IMR-90 (cell line): ENCODE measurements around the gene CHN2. TPM values are rescaled to one million over a fixed set of nuclear protein-coding genes. Genes with fewer than 3 reads are reported as not detected.

Experiments used
- ATAC-seq: fragments of 200-7000 bp; cut with Tn5 transposase; 2 replicates; pipeline ENCODE4 v1.9.1; 2020; ENCODE audit warnings: low read depth, mild to moderate bottlenecking, moderate library complexity
- BruUV-seq: library from RNA; stranded (reverse); fragments of 400-500 nt; replicated peaks from 2 replicates; lab custom pipeline; 2021; lab: Mats Ljungman, UMichigan
- CTCF ChIA-PET: fragments of 300-600 bp; formaldehyde crosslinking; extraction: SDS; loops from one replicate; lab custom pipeline; 2021; ENCODE audit warnings: antibody characterized with exemption; lab: Yijun Ruan, JAX
- POLR2A ChIA-PET: fragments of 300-600 bp; sonication (Branson Sonifier 250); formaldehyde crosslinking; loops from one replicate; lab custom pipeline; 2022; ENCODE audit warnings: antibody characterized with exemption; ENCODE audit not compliant: unreplicated experiment; lab: Charles Lee
- DNase-seq: peaks from one replicate; pipeline ENCODE4 v3.0.0; 2013
- H2AFZ ChIP-seq: replicated peaks from 2 replicates; pipeline ENCODE3; 2013; ENCODE audit warnings: low read length, mild to moderate bottlenecking; ENCODE audit not compliant: poor library complexity
- H2AK5ac ChIP-seq: 2 replicates; pipeline ENCODE4 v1.6.1; 2013; ENCODE audit warnings: low read depth, low read length, inconsistent platforms
- H2AK9ac ChIP-seq: replicated peaks from 2 replicates; pipeline ENCODE3; 2013; ENCODE audit warnings: mild to moderate bottlenecking, low read depth, low read length, moderate library complexity; ENCODE audit not compliant: poor library complexity
- H2BK120ac ChIP-seq: 2 replicates; pipeline ENCODE4 v1.6.1; 2013; ENCODE audit warnings: low read depth, low read length, inconsistent platforms
- H2BK15ac ChIP-seq: 3 replicates; pipeline ENCODE4 v1.6.1; 2013; ENCODE audit warnings: low read depth, low read length, inconsistent platforms
- H2BK20ac ChIP-seq: 2 replicates; pipeline ENCODE4 v1.6.1; 2013; ENCODE audit warnings: low read depth, mild to moderate bottlenecking, inconsistent platforms, low read length, moderate library complexity
- H2BK5ac ChIP-seq: 2 replicates; pipeline ENCODE4 v1.6.1; 2013; ENCODE audit warnings: mild to moderate bottlenecking, low read depth, low read length, inconsistent platforms; ENCODE audit not compliant: poor library complexity, severe bottlenecking
- H3K14ac ChIP-seq: replicated peaks from 2 replicates; pipeline ENCODE4 v1.6.1; 2013; ENCODE audit warnings: low read depth, low read length, inconsistent platforms
- H3K18ac ChIP-seq: 2 replicates; pipeline ENCODE4 v1.6.1; 2013; ENCODE audit warnings: low read depth, low read length, control low read depth
- H3K23ac ChIP-seq: 2 replicates; pipeline ENCODE4 v1.6.1; 2013; ENCODE audit warnings: low read depth, low read length, inconsistent platforms
- H3K27ac ChIP-seq: 2 replicates; pipeline ENCODE4 v1.5.1; 2013; ENCODE audit warnings: mild to moderate bottlenecking, control low read depth, low read length; ENCODE audit not compliant: insufficient read depth
- H3K27me3 ChIP-seq: 2 replicates; pipeline ENCODE4 v1.6.1; 2013; ENCODE audit warnings: low read length; ENCODE audit not compliant: control insufficient read depth, insufficient read depth
- H3K36me3 ChIP-seq: 2 replicates; pipeline ENCODE4 v1.6.1; 2013; ENCODE audit warnings: low read length, mixed read lengths; ENCODE audit not compliant: control insufficient read depth, insufficient read depth
- H3K4ac ChIP-seq: 2 replicates; pipeline ENCODE4 v1.6.1; 2013; ENCODE audit warnings: low read depth, low read length, inconsistent platforms
- H3K4me1 ChIP-seq: 2 replicates; pipeline ENCODE4 v1.6.1; 2013; ENCODE audit warnings: low read length, mixed read lengths; ENCODE audit not compliant: control insufficient read depth, insufficient read depth
- H3K4me2 ChIP-seq: 2 replicates; pipeline ENCODE4 v1.6.1; 2013; ENCODE audit warnings: low read depth, mild to moderate bottlenecking, control low read depth, low read length, moderate library complexity
- H3K4me3 ChIP-seq: 2 replicates; pipeline ENCODE4 v1.5.1; 2013; ENCODE audit warnings: low read depth, mild to moderate bottlenecking, control low read depth, low read length, moderate library complexity; ENCODE audit not compliant: insufficient read depth
- H3K56ac ChIP-seq: 2 replicates; pipeline ENCODE4 v1.6.1; 2013; ENCODE audit warnings: low read length, inconsistent platforms; ENCODE audit not compliant: insufficient read depth; ENCODE audit errors: extremely low read depth
- H3K79me1 ChIP-seq, 2 experiments: 2 replicates each; pipeline ENCODE4 v1.6.1; 2013; ENCODE audit warnings: low read length in 2 of 2, inconsistent platforms in 1 of 2, low read depth in 1 of 2
- H3K9ac ChIP-seq: 2 replicates; pipeline ENCODE4 v1.6.1; 2013; ENCODE audit warnings: low read depth, low read length, control low read depth
- H3K9me1 ChIP-seq: 2 replicates; pipeline ENCODE4 v1.6.1; 2013; ENCODE audit warnings: low read length, inconsistent platforms; ENCODE audit not compliant: insufficient read depth
- H3K9me3 ChIP-seq: 2 replicates; pipeline ENCODE4 v1.6.1; 2013; ENCODE audit warnings: low read length; ENCODE audit not compliant: control insufficient read depth, insufficient read depth
- H4K20me1 ChIP-seq: 2 replicates; pipeline ENCODE4 v1.6.1; 2013; ENCODE audit warnings: low read length, inconsistent platforms; ENCODE audit not compliant: insufficient read depth
- H4K5ac ChIP-seq: 2 replicates; pipeline ENCODE4 v1.6.1; 2013; ENCODE audit warnings: mild to moderate bottlenecking, low read depth, low read length, control low read depth
- H4K8ac ChIP-seq, 2 experiments: 2 replicates each; pipeline ENCODE4 v1.6.1; 2013; ENCODE audit warnings: low read depth in 2 of 2, low read length in 2 of 2, control low read depth in 1 of 2, inconsistent platforms in 1 of 2
- H4K91ac ChIP-seq: 2 replicates; pipeline ENCODE4 v1.6.1; 2013; ENCODE audit warnings: low read depth, low read length, inconsistent platforms; ENCODE audit not compliant: insufficient read depth
- BHLHE40 ChIP-seq: fragments of 150-350 bp; IDR thresholded peaks from 2 replicates; pipeline ENCODE4 v1.6.1; 2016; ENCODE audit warnings: mild to moderate bottlenecking, low read depth, low read length
- CEBPB ChIP-seq: IDR thresholded peaks from 2 replicates; pipeline ENCODE4 v1.6.1; 2012; ENCODE audit warnings: low read depth, low read length, improper control_type of control experiment
- CHD1 ChIP-seq: IDR thresholded peaks from 2 replicates; pipeline ENCODE4 v1.6.1; 2012; ENCODE audit warnings: low read depth, low read length, improper control_type of control experiment
- ELK1 ChIP-seq: fragments of 150-350 bp; IDR thresholded peaks from 2 replicates; pipeline ENCODE4 v1.6.1; 2016; ENCODE audit warnings: low read depth, mild to moderate bottlenecking, low read length, moderate library complexity, borderline replicate concordance
- FOS ChIP-seq: fragments of 150-350 bp; IDR thresholded peaks from 2 replicates; pipeline ENCODE4 v1.6.1; 2016; ENCODE audit warnings: low read depth, low read length
- MAFK ChIP-seq: IDR thresholded peaks from 2 replicates; pipeline ENCODE4 v1.6.1; 2012; ENCODE audit warnings: low read depth, low read length, improper control_type of control experiment
- MAZ ChIP-seq: IDR thresholded peaks from 2 replicates; pipeline ENCODE4 v1.6.1; 2012; ENCODE audit warnings: low read depth, mild to moderate bottlenecking, low read length, improper control_type of control experiment, moderate library complexity, borderline replicate concordance
- MXI1 ChIP-seq: IDR thresholded peaks from 2 replicates; pipeline ENCODE4 v1.6.1; 2012; ENCODE audit warnings: low read depth, mild to moderate bottlenecking, low read length, moderate library complexity, borderline replicate concordance
- NFE2L2 ChIP-seq: fragments of 150-350 bp; IDR thresholded peaks from 2 replicates; pipeline ENCODE4 v1.6.1; 2016; ENCODE audit warnings: low read depth, mild to moderate bottlenecking, low read length
- POLR2A ChIP-seq: IDR thresholded peaks from 2 replicates; pipeline ENCODE4 v1.6.1; 2012; ENCODE audit warnings: mild to moderate bottlenecking, low read depth, low read length
- RAD21 ChIP-seq: IDR thresholded peaks from 2 replicates; pipeline ENCODE4 v1.6.1; 2012; ENCODE audit warnings: low read length, improper control_type of control experiment
- RCOR1 ChIP-seq: IDR thresholded peaks from 2 replicates; pipeline ENCODE4 v1.6.1; 2012; ENCODE audit warnings: mild to moderate bottlenecking, low read length, improper control_type of control experiment; ENCODE audit not compliant: insufficient replicate concordance
- RFX5 ChIP-seq: IDR thresholded peaks from 2 replicates; pipeline ENCODE4 v1.8.0; 2012; ENCODE audit warnings: low read depth, mild to moderate bottlenecking, low read length, moderate library complexity
- SMC3 ChIP-seq: fragments of 150-350 bp; IDR thresholded peaks from 2 replicates; pipeline ENCODE4 v1.6.1; 2016; ENCODE audit warnings: low read depth, mild to moderate bottlenecking, antibody characterized with exemption, low read length, moderate library complexity
- USF2 ChIP-seq: fragments of 150-350 bp; IDR thresholded peaks from 2 replicates; pipeline ENCODE4 v1.6.1; 2017; ENCODE audit warnings: mild to moderate bottlenecking, antibody characterized with exemption, low read length, low read depth
- WGBS, 2 experiments: methylation state at CpG; one replicate each; pipeline versions ENCODE4 v1.1.5 to v1.1.7; 2013; ENCODE audit warnings: missing lambda C conversion rate in 2 of 2; ENCODE audit not compliant: insufficient read length in 1 of 2; ENCODE audit errors: extremely low coverage in 2 of 2; 5-methylcytosine and 5-hydroxymethylcytosine counted together
- dilution Hi-C: fragments of 300-500 bp; cut with HindIII; formaldehyde crosslinking; loops from one replicate; pipeline ENCODE4 v1.14.3; 2018; ENCODE audit warnings: low sequenced_read_pairs; ENCODE audit not compliant: unreplicated experiment
- in situ Hi-C: fragments of 300-500 bp; cut with MboI; formaldehyde crosslinking; loops from 3 replicates; pipeline ENCODE4 v1.14.3; 2019; ENCODE audit warnings: low sequenced_read_pairs, inconsistent platforms, mixed read lengths
- intact Hi-C: fragments of 100-400 bp; cut with micrococcal nuclease; formaldehyde crosslinking; loops from 2 replicates; pipeline ENCODE4 v1.10.0; 2022
- polyA plus RNA-seq, 3 experiments: library from polyadenylated mRNA; depleted of rRNA; stranded (reverse); fragments of >200 nt; gene quantifications; 2 replicates each; pipeline ENCODE4 v1.2.3, GENCODE V29; 2012; ENCODE audit warnings: low replicate concordance in 1 of 3
- total RNA-seq: library from RNA; depleted of rRNA; stranded (reverse); fragments of >200 nt; gene quantifications from 2 replicates; pipeline ENCODE4 v1.2.3, GENCODE V29; 2012
- TF ChIP-seq, protein P1 (sequence below): conservative IDR thresholded peaks from 2 replicates; pipeline ENCODE4 v1.5.1; 2012; ENCODE audit warnings: mild to moderate bottlenecking, low read depth, low read length, improper control_type of control experiment

Gene CHN2
- total and polyA plus RNA-seq, 2 of the 4 experiments (the other 2 are of a cell fraction) = not detected

DNA sequence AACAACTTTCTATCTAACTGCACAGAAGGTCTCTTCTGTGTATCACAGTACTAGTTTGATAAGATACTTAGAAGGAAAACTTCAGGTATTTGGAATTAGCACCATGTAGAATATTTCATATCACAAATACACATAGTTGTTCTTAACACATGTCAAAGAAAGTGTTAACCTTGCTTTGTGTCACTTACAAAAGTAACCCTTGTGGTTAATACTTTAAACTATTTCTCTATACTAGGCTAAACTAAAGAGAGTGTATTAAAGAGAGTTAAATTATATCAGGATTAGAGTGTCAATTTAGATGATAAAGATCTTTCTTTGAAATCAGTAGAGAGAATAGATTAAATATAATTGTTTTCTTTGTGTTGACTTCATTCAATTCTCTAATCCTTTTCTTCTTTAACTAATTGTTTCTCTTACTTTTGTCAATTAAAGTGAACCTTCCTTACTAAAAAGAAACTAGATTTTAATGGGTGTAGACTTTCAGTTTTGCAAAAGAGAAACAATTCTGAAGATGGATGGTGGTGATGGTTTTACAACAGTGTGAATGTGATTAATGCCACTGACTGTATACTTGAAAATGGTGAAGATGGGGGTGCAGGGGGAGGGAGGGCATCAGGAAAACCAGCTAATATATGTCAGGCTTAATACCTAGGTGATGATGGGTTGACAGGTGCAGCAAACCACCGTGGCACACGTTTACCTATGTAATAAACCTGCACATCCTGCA lies 67.8 kb downstream of the CHN2 start:
- Histone ChIP-seq H3K27me3 (no peaks in the 10 kb centered on the region), H4K5ac (no peak overlapping the region), H4K20me1 (no peaks in the 10 kb centered on the region), H3K14ac (no peak overlapping the region), H2BK20ac (no peak overlapping the region), H3K18ac (no peak overlapping the region), H2BK15ac (no peak overlapping the region), H3K56ac (no peak overlapping the region), H3K9me1 (no peaks in the 10 kb centered on the region), H2BK120ac (no peak overlapping the region), H4K8ac (no peak overlapping the region), H2AK9ac (no peak overlapping the region), H4K91ac (no peak overlapping the region), H3K9ac (no peak overlapping the region), H3K27ac (no peak overlapping the region), H2AK5ac (no peak overlapping the region), H3K4me1 (no peaks in the 10 kb centered on the region), H3K9me3 (peaks cover 3% of the 10 kb centered on the region), H3K36me3 (no peaks in the 10 kb centered on the region), H2BK5ac (no peak overlapping the region), H3K23ac (no peak overlapping the region), H3K4me2 (no peak overlapping the region), H3K79me1 (no peaks in the 10 kb centered on the region), H3K4me3 (no peak overlapping the region), H2AFZ (no peak overlapping the region), H3K4ac (no peak overlapping the region)
- TF ChIP-seq CHD1 = no peak
- no peak for TF ChIP-seq MAFK
- no peak for TF ChIP-seq RCOR1
- TF ChIP-seq BHLHE40 = no peak
- no peak for TF ChIP-seq RFX5
- TF ChIP-seq, protein P1, sequence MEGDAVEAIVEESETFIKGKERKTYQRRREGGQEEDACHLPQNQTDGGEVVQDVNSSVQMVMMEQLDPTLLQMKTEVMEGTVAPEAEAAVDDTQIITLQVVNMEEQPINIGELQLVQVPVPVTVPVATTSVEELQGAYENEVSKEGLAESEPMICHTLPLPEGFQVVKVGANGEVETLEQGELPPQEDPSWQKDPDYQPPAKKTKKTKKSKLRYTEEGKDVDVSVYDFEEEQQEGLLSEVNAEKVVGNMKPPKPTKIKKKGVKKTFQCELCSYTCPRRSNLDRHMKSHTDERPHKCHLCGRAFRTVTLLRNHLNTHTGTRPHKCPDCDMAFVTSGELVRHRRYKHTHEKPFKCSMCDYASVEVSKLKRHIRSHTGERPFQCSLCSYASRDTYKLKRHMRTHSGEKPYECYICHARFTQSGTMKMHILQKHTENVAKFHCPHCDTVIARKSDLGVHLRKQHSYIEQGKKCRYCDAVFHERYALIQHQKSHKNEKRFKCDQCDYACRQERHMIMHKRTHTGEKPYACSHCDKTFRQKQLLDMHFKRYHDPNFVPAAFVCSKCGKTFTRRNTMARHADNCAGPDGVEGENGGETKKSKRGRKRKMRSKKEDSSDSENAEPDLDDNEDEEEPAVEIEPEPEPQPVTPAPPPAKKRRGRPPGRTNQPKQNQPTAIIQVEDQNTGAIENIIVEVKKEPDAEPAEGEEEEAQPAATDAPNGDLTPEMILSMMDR = no peak
- TF ChIP-seq POLR2A = no peak
- TF ChIP-seq FOS = no peak
- no peak for TF ChIP-seq RAD21
- TF ChIP-seq USF2 = no peak
- TF ChIP-seq ELK1 = no peak
- no peak for TF ChIP-seq MXI1
- TF ChIP-seq MAZ = no peak
- TF ChIP-seq NFE2L2 = no peak
- TF ChIP-seq CEBPB = no peak
- no peak for TF ChIP-seq SMC3
- no TSS peak for BruUV-seq
- dilution Hi-C loops (no loop called here), in situ Hi-C loops (no loop called here), intact Hi-C loops (no loop called here)
- ATAC-seq = no peak
- CTCF ChIA-PET = no interaction called here
- POLR2A ChIA-PET = no interaction called here
- DNase-seq = no peak
- no CpG with 5 or more reads among the region's 2 CpGs for WGBS, 2 experiments
